ENCODE data around the gene ACTR8. TPM values are rescaled to one million over a fixed set of nuclear protein-coding genes. Genes with fewer than 3 reads are reported as not detected.
A peak's percentile ranks its signal among the peaks of the same experiment; 100 is the strongest.

Gene ACTR8
- total RNA-seq, 6 experiments from 2014 or later = 43.3 to 47.6 (median 45.6) TPM

DNA sequence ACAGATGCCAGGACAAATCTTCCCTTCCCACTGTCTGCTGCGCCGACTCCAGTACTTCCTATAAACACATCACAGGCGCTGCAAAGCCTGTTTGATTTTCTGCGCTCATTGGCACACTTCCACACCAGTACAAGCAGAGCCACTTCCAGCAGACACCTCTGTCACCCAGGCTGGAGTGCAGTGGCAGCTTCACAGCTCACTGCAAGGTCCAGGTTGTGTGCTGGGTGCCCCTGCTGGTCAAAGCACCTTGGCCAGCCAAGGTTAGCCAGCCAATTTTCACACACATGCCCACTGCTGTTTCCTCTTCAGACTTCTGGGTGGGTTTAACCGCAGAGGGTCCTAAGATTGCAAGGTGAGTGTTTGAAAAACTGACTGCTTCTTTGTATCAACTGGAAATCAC, 40.7 kb downstream of the ACTR8 start:
- Mint-ChIP-seq H3K27me3 (ENCODE audit: insufficient read depth) (peaks cover 28% of the 10 kb centered on the region), H3K36me3 (ENCODE audit: low read depth) (no peaks in the 10 kb centered on the region), H3K4me3 (no peak overlapping the region), H3K27ac (no peak overlapping the region), H3K9me3 (no peaks in the 10 kb centered on the region), H3K4me1 (ENCODE audit: low read depth) (no peaks in the 10 kb centered on the region)
- DNase-seq = no peak
- TF ChIP-seq, protein P1, sequence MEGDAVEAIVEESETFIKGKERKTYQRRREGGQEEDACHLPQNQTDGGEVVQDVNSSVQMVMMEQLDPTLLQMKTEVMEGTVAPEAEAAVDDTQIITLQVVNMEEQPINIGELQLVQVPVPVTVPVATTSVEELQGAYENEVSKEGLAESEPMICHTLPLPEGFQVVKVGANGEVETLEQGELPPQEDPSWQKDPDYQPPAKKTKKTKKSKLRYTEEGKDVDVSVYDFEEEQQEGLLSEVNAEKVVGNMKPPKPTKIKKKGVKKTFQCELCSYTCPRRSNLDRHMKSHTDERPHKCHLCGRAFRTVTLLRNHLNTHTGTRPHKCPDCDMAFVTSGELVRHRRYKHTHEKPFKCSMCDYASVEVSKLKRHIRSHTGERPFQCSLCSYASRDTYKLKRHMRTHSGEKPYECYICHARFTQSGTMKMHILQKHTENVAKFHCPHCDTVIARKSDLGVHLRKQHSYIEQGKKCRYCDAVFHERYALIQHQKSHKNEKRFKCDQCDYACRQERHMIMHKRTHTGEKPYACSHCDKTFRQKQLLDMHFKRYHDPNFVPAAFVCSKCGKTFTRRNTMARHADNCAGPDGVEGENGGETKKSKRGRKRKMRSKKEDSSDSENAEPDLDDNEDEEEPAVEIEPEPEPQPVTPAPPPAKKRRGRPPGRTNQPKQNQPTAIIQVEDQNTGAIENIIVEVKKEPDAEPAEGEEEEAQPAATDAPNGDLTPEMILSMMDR (IDR thresholded peaks at IDR 0.05) = 0 out of 2 replicates have a peak, but pooled peaks have one; percentile 9

DNA sequence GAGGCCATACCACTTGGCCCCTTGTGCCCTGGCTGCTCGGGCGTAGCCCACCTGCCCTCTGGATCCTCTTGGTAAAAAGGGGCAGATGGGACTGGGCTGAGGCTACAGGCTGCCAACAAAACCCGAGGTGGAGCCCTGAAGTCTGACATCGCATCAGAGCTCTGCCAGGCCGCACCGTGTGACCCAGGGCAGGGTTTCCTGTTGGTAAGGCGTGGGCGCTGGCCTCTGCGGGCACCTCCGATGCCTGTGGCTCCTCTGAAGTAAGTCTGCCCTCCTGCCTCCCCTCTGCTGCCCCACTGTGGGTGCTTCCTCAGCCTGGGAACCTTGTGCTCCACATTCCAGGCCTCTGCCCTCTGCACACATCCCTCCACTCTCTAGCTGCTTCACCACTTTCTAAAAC, 44.6 kb downstream of the ACTR8 start:
- Mint-ChIP-seq H3K36me3 (ENCODE audit: low read depth) (no peaks in the 10 kb centered on the region), H3K4me3 (no peak overlapping the region), H3K4me1 (ENCODE audit: low read depth) (no peaks in the 10 kb centered on the region), H3K9me3 (no peaks in the 10 kb centered on the region), H3K27ac (no peak overlapping the region), H3K27me3 (ENCODE audit: insufficient read depth) (peaks cover 9% of the 10 kb centered on the region)
- DNase-seq = no peak
- TF ChIP-seq, protein P1 (IDR thresholded peaks at IDR 0.05) = no peak

DNA sequence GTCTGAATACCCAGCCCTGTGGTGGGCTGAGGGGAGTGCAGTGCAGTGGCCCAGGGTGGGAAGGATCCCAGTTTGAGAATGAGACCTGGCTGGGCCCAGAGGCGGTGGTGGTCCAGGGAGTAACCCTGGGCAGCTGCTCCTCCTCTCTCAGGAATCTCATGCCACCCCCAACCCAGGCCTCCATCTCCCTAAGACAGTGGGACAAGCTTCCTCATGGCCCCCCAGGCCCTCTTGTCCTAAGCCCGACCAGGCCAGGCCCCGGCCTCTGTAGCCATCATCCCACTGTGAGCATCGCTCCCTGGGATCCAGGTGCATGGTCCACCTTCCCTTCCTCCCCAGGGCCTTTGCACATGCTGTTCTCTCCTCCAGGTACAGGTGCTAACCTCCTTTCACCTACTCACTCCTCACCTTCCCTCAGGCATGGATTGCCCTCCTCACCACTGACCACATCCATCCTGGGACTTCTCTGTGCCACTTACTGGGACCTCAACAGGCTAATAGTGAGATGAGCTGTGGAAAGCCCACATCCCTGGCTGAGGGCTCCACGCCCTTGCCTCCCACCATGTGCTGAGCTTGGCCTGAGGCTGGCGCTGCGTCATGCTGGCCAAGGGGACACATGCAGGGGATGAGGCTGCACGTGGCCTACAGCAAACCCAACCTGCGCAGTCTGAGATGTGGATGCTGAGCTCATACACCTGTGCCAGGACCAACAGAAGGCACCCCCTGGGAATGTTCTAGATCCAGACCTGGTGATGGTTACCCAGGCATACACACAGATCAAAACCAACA, 45.7 kb downstream of the ACTR8 start:
- no peak overlapping the region for H3K4me3 Mint-ChIP-seq
- no peak overlapping the region for H3K27ac Mint-ChIP-seq
- no peaks in the 10 kb centered on the region for H3K9me3 Mint-ChIP-seq
- H3K27me3 Mint-ChIP-seq (ENCODE audit: insufficient read depth) = peaks cover 9% of the 10 kb centered on the region
- no peaks in the 10 kb centered on the region for H3K4me1 Mint-ChIP-seq (ENCODE audit: low read depth)
- TF ChIP-seq, protein P1 (IDR thresholded peaks at IDR 0.05) = no peak
- DNase-seq = no peak
- no peaks in the 10 kb centered on the region for H3K36me3 Mint-ChIP-seq (ENCODE audit: low read depth)

DNA sequence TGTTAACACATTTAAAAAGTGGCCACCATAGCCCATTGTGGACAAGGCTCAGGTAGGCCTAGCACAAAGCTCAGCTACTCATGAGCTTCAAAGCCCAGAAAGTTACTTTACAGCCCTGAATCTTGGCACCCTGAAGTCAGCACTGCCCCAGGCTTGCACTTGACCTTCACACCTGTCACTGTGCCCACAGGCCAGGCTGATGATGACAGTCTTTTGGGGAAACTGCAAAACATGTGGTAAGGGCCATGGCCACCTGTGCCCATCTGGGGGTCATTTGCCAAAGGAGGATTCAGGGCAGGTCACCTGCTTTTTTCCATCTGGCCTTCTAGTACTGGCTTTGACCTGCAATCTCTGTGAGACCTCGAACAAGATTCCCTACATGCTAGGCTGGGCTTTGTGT, 46.7 kb downstream of the ACTR8 start:
- TF ChIP-seq, protein P1 (IDR thresholded peaks at IDR 0.05) = no peak
- Mint-ChIP-seq H3K4me3 (no peak overlapping the region), H3K9me3 (no peaks in the 10 kb centered on the region), H3K36me3 (ENCODE audit: low read depth) (no peaks in the 10 kb centered on the region), H3K27ac (no peak overlapping the region), H3K27me3 (ENCODE audit: insufficient read depth) (peaks cover 6% of the 10 kb centered on the region), H3K4me1 (ENCODE audit: low read depth) (no peaks in the 10 kb centered on the region)
- no peak for DNase-seq

DNA sequence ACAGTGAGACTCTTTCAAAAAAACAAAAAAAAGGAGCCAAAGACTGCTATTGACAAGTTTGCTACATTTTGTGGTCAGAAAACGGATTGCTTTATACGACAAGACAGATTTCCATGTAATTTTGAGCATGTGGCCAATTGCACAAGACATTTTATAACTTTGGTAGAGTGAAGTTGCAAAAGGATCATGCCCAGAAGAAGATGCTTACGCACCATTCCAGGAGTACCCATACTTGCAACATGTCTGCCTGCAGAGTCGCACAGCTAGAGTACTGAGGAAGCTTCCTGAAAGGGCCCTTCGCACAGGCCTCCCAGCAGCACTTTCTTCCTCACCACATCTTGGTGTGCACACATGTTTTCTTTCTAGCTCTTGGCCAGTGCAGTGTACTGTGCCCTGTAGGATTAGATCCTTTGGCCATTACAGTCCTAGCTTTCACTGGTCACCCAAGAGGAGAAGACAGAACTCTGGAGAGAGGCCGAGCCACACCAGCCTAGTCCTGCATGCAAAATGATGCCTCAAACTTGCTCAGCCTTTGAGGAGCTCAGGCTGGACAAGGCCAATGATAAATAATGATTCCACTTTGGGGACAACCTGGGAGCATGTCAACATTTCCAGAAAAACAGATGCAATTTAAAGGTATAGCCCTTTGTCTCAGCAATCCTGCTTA, 47.4 kb downstream of the ACTR8 start:
- Mint-ChIP-seq H3K27ac (no peak overlapping the region), H3K4me1 (ENCODE audit: low read depth) (no peaks in the 10 kb centered on the region), H3K36me3 (ENCODE audit: low read depth) (no peaks in the 10 kb centered on the region), H3K9me3 (no peaks in the 10 kb centered on the region), H3K27me3 (ENCODE audit: insufficient read depth) (peaks cover 9% of the 10 kb centered on the region), H3K4me3 (no peak overlapping the region)
- TF ChIP-seq, protein P1 (IDR thresholded peaks at IDR 0.05) = no peak
- DNase-seq = no peak

All from HFFc6 (cell line).